Mucosa of rectum (tissue), 2 donors: ENCODE measurements around the gene OSBPL7.

Experiments used
- H3K27ac ChIP-seq, 2 donors: one replicate each; pipeline ENCODE4 v1.7.0; 2013; ENCODE audit warnings: inconsistent platforms in 2 of 2, low read depth in 2 of 2, low read length in 2 of 2
- H3K27me3 ChIP-seq, 2 donors: one replicate each; pipeline ENCODE4 v1.7.0; 2013; ENCODE audit warnings: low read length in 2 of 2; ENCODE audit not compliant: control insufficient read depth in 2 of 2, insufficient read depth in 2 of 2
- H3K36me3 ChIP-seq, 2 donors: one replicate each; pipeline ENCODE4 v1.7.0; 2013; ENCODE audit warnings: low read length in 2 of 2; ENCODE audit not compliant: control insufficient read depth in 2 of 2, insufficient read depth in 2 of 2
- H3K4me1 ChIP-seq, 2 donors: one replicate each; pipeline ENCODE4 v1.7.0; 2013; ENCODE audit warnings: low read length in 2 of 2, mild to moderate bottlenecking in 1 of 2; ENCODE audit not compliant: control insufficient read depth in 2 of 2, insufficient read depth in 2 of 2
- H3K4me3 ChIP-seq, 2 donors: one replicate each; pipeline ENCODE4 v1.7.0; 2013; ENCODE audit warnings: low read length in 2 of 2
- H3K9ac ChIP-seq, 2 donors: one replicate each; pipeline ENCODE4 v1.7.0; 2013; ENCODE audit warnings: low read length in 2 of 2, low read depth in 1 of 2, mild to moderate bottlenecking in 1 of 2
- H3K9me3 ChIP-seq, 2 donors: one replicate each; pipeline ENCODE4 v1.7.0; 2013; ENCODE audit warnings: low read length in 2 of 2; ENCODE audit not compliant: control insufficient read depth in 2 of 2
- donor health status: healthy.
- donor health status: Normal muscosa, but diverticular disease.

OSBPL7 gene

GRCh38 chr17:47808036-47808829 lies 13.4 kb downstream of the OSBPL7 start:
- no peak overlapping the region for H3K9ac ChIP-seq

GRCh38 chr17:47807421-47807820 lies 14.2 kb downstream of the OSBPL7 start:
- Histone ChIP-seq H3K27me3 (no peaks in the 10 kb centered on the region), H3K4me1 (peaks cover 21 to 24% of the 10 kb centered on the region in 2 donors), H3K4me3 (no peak overlapping the region), H3K9ac (no peak overlapping the region), H3K27ac (no peak overlapping the region), H3K36me3 (peaks cover 44 to 45% of the 10 kb centered on the region in 2 donors), H3K9me3 (no peaks in the 10 kb centered on the region)

More at GRCh38 chr17:47808036-47808829, 13.4 kb downstream of the OSBPL7 start:
- H3K36me3 ChIP-seq, result peaks cover 49 to 51% of the 10 kb centered on the region in 2 donors
- H3K4me1 ChIP-seq, result peaks cover 21 to 24% of the 10 kb centered on the region in 2 donors
- no peaks in the 10 kb centered on the region for H3K27me3 ChIP-seq
- H3K27ac ChIP-seq, result no peak overlapping the region
- no peak overlapping the region for H3K4me3 ChIP-seq
- no peaks in the 10 kb centered on the region for H3K9me3 ChIP-seq

- H3K4me1 ChIP-seq, result peaks cover 21% of the 10 kb centered on the region in 2 donors
- no peak overlapping the region for H3K27ac ChIP-seq
- no peak overlapping the region for H3K9ac ChIP-seq
- H3K4me3 ChIP-seq, result no peak overlapping the region
- H3K9me3 ChIP-seq, result no peaks in the 10 kb centered on the region
- H3K27me3 ChIP-seq, result no peaks in the 10 kb centered on the region
- peaks cover 39 to 43% of the 10 kb centered on the region in 2 donors for H3K36me3 ChIP-seq
These were observed 14.7 kb downstream of the OSBPL7 start for GRCh38 chr17:47806913-47807255.

GRCh38 chr17:47806026-47806912 lies 15.3 kb downstream of the OSBPL7 start:
- H3K9ac ChIP-seq, result no peak overlapping the region

GRCh38 chr17:47804461-47804860 lies 17.1 kb downstream of the OSBPL7 start:
- H3K27ac ChIP-seq, result no peak overlapping the region
- no peak overlapping the region for H3K9ac ChIP-seq
- H3K36me3 ChIP-seq, result peaks cover 29% of the 10 kb centered on the region in 2 donors
- no peaks in the 10 kb centered on the region for H3K9me3 ChIP-seq
- no peak overlapping the region for H3K4me3 ChIP-seq
- peaks cover 0 to under 1% of the 10 kb centered on the region in 2 donors for H3K4me1 ChIP-seq
- H3K27me3 ChIP-seq, result no peaks in the 10 kb centered on the region

More at GRCh38 chr17:47806026-47806912, 15.3 kb downstream of the OSBPL7 start:
- Histone ChIP-seq H3K9me3 (no peaks in the 10 kb centered on the region), H3K4me1 (peaks cover 15% of the 10 kb centered on the region in 2 donors), H3K27me3 (no peaks in the 10 kb centered on the region), H3K4me3 (no peak overlapping the region), H3K36me3 (peaks cover 37 to 39% of the 10 kb centered on the region in 2 donors), H3K27ac (no peak overlapping the region)

- Histone ChIP-seq H3K9me3 (no peaks in the 10 kb centered on the region), H3K4me1 (no peaks in the 10 kb centered on the region), H3K9ac (no peak overlapping the region), H3K36me3 (peaks cover 22% of the 10 kb centered on the region in 2 donors), H3K27ac (no peak overlapping the region), H3K27me3 (no peaks in the 10 kb centered on the region), H3K4me3 (no peak overlapping the region)
These were observed 17.8 kb downstream of the OSBPL7 start for GRCh38 chr17:47803751-47804150.

- Histone ChIP-seq H3K27me3 (no peaks in the 10 kb centered on the region), H3K36me3 (peaks cover 17% of the 10 kb centered on the region in 2 donors), H3K27ac (no peak overlapping the region), H3K9me3 (no peaks in the 10 kb centered on the region), H3K9ac (no peak overlapping the region), H3K4me1 (no peaks in the 10 kb centered on the region), H3K4me3 (no peak overlapping the region)
These were observed 18.4 kb downstream of the OSBPL7 start for GRCh38 chr17:47803201-47803600.

GRCh38 chr17:47802341-47803022 lies 19.1 kb downstream of the OSBPL7 start:
- H3K9ac ChIP-seq, result no peak overlapping the region
- no peaks in the 10 kb centered on the region for H3K4me1 ChIP-seq
- no peaks in the 10 kb centered on the region for H3K9me3 ChIP-seq
- peaks cover 9 to 10% of the 10 kb centered on the region in 2 donors for H3K36me3 ChIP-seq
- no peak overlapping the region for H3K27ac ChIP-seq
- H3K27me3 ChIP-seq, result no peaks in the 10 kb centered on the region
- H3K4me3 ChIP-seq, result no peak overlapping the region

GRCh38 chr17:47801906-47802305 lies 19.7 kb downstream of the OSBPL7 start:
- Histone ChIP-seq H3K36me3 (peaks cover 4% of the 10 kb centered on the region in 2 donors), H3K9ac (no peak overlapping the region), H3K27ac (no peak overlapping the region), H3K4me3 (no peak overlapping the region), H3K27me3 (no peaks in the 10 kb centered on the region), H3K4me1 (no peaks in the 10 kb centered on the region), H3K9me3 (no peaks in the 10 kb centered on the region)
